A549 (cell line): ENCODE data around the gene GPR27. TPM values are rescaled to one million over a fixed set of nuclear protein-coding genes. Genes with fewer than 3 reads are reported as not detected.

ENCODE experiments used
- ATAC-seq, 2 experiments: fragments of 200-7000 bp in 1 of 2; fragments of >200 bp in 1 of 2; cut with Nextera tagmentation in 1 of 2; cut with Tn5 transposase in 1 of 2; 3 replicates each; pipeline versions ENCODE4 v1.8.0 to v1.9.1; 2018 to 2020; ENCODE audit warnings: mild to moderate bottlenecking in 1 of 2, moderate library complexity in 1 of 2
- CTCF ChIA-PET: fragments of 300-600 bp; sonication (Branson Sonifier 250); formaldehyde crosslinking; extraction: SDS; loops from one replicate; lab custom pipeline; 2021; ENCODE audit warnings: antibody characterized with exemption, inconsistent platforms; lab: Yijun Ruan, JAX
- POLR2A ChIA-PET: fragments of 350-600 bp; formaldehyde crosslinking; extraction: SDS; loops from one replicate; lab custom pipeline; 2021; ENCODE audit warnings: antibody characterized with exemption, inconsistent platforms; lab: Yijun Ruan, JAX
- DNase-seq, 2 experiments: peaks; one replicate each; pipeline versions ENCODE4 v3.0.0 to v3.0.0-alpha.2; 2011 to 2016; ENCODE audit warnings: low read depth in 1 of 2, low spot score in 1 of 2
- FAIRE-seq: peaks from 2 replicates; lab custom pipeline; 2011; peaks lifted over from hg19 to GRCh38; lab: Jason Lieb, UNC
- H3K27ac ChIP-seq, 2 experiments: fragments of >200 bp; sonication (Bioruptor Twin); formaldehyde crosslinking; 3 replicates each; pipeline ENCODE4 v1.5.1; 2016 to 2017
- H3K4me1 ChIP-seq: fragments of >200 bp; sonication (Bioruptor Twin); formaldehyde crosslinking; 3 replicates; pipeline ENCODE4 v1.6.1; 2016
- H3K4me2 ChIP-seq: fragments of >200 bp; sonication (Bioruptor Twin); formaldehyde crosslinking; 3 replicates; pipeline ENCODE4 v1.6.1; 2016
- H3K4me3 ChIP-seq: fragments of >200 bp; sonication (Bioruptor Twin); formaldehyde crosslinking; 3 replicates; pipeline ENCODE4 v1.5.1; 2016
- H3K9me3 ChIP-seq: fragments of >200 bp; sonication (Bioruptor Twin); formaldehyde crosslinking; 3 replicates; pipeline ENCODE4 v1.6.1; 2016
- BHLHE40 ChIP-seq: IDR thresholded peaks from 2 replicates; pipeline ENCODE4 v1.6.1; 2012; ENCODE audit warnings: low read depth, low read length, inconsistent platforms
- CBX2 ChIP-seq: fragments of 200-600 bp; sonication (generic); IDR thresholded peaks from 2 replicates; pipeline ENCODE4 v1.6.1; 2016; ENCODE audit warnings: low read depth, mild to moderate bottlenecking, borderline replicate concordance
- CBX8 ChIP-seq: fragments of 200-600 bp; sonication (generic); IDR thresholded peaks from 2 replicates; pipeline ENCODE4 v1.6.1; 2016
- CHD4 ChIP-seq: fragments of 200-600 bp; sonication (generic); IDR thresholded peaks from 2 replicates; pipeline ENCODE4 v1.6.1; 2016; ENCODE audit warnings: antibody characterized with exemption, mild to moderate bottlenecking, borderline replicate concordance
- EHF ChIP-seq: fragments of 250-450 bp; sonication (Bioruptor Pico); IDR thresholded peaks from 2 replicates; pipeline ENCODE4 v1.5.0; 2020; ENCODE audit warnings: mild to moderate bottlenecking
- EHMT2 ChIP-seq: fragments of 200-600 bp; sonication (generic); IDR thresholded peaks from 2 replicates; pipeline ENCODE4 v1.6.1; 2016; ENCODE audit warnings: antibody characterized with exemption, low read depth, mild to moderate bottlenecking, moderate library complexity
- FOXS1 ChIP-seq: fragments of 250-450 bp; sonication (Bioruptor Pico); IDR thresholded peaks from 2 replicates; pipeline ENCODE4 v1.5.0; 2020; ENCODE audit warnings: mild to moderate bottlenecking, moderate library complexity
- HEYL ChIP-seq: fragments of 250-450 bp; sonication (Bioruptor Pico); IDR thresholded peaks from 2 replicates; pipeline ENCODE4 v1.8.0; 2021; ENCODE audit warnings: mild to moderate bottlenecking, moderate library complexity
- HOXA7 ChIP-seq: fragments of 250-450 bp; sonication (Bioruptor Pico); IDR thresholded peaks from 2 replicates; pipeline ENCODE4 v1.5.0; 2020; ENCODE audit warnings: mild to moderate bottlenecking, moderate library complexity
- HOXB13 ChIP-seq: fragments of 250-450 bp; sonication (Bioruptor Pico); IDR thresholded peaks from 2 replicates; pipeline ENCODE4 v1.5.0; 2020; ENCODE audit warnings: low read depth, mild to moderate bottlenecking, moderate library complexity
- JUN ChIP-seq, 2 experiments: fragments of >200 bp; sonication (Bioruptor Twin); formaldehyde crosslinking; IDR thresholded peaks; 2 replicates in 1 of 2; 3 replicates in 1 of 2; pipeline ENCODE4 v1.6.1; 2016 to 2017
- JUNB ChIP-seq: fragments of >200 bp; sonication (Bioruptor Twin); formaldehyde crosslinking; IDR thresholded peaks from 2 replicates; pipeline ENCODE4 v1.6.1; 2016
- MAZ ChIP-seq: fragments of 150-350 bp; IDR thresholded peaks from 2 replicates; pipeline ENCODE4 v1.6.1; 2014; ENCODE audit warnings: antibody characterized with exemption, low read depth, low read length, borderline replicate concordance
- MYC ChIP-seq: IDR thresholded peaks from 2 replicates; pipeline ENCODE4 v1.6.1; 2012; ENCODE audit warnings: mild to moderate bottlenecking, inconsistent platforms, low read length, improper control_type of control experiment, borderline replicate concordance
- NR3C1 ChIP-seq: fragments of >200 bp; sonication (Bioruptor Twin); formaldehyde crosslinking; IDR thresholded peaks from 3 replicates; pipeline ENCODE4 v1.6.1; 2017
- PHF8 ChIP-seq: fragments of 200-600 bp; sonication (generic); IDR thresholded peaks from 2 replicates; pipeline ENCODE4 v1.6.1; 2016; ENCODE audit warnings: low read depth, mild to moderate bottlenecking, antibody characterized with exemption, moderate library complexity, borderline replicate concordance
- POLR2A ChIP-seq: IDR thresholded peaks from 2 replicates; pipeline ENCODE4 v1.6.1; 2012; ENCODE audit warnings: mild to moderate bottlenecking, low read length
- RARB ChIP-seq: fragments of 250-450 bp; sonication (Bioruptor Pico); IDR thresholded peaks from 2 replicates; pipeline ENCODE4 v1.8.0; 2021; ENCODE audit warnings: mild to moderate bottlenecking, moderate library complexity
- SMC3 ChIP-seq: fragments of >200 bp; sonication (Bioruptor Twin); formaldehyde crosslinking; IDR thresholded peaks from 3 replicates; pipeline ENCODE4 v1.6.1; 2018; ENCODE audit warnings: inconsistent platforms
- ZC3H11A ChIP-seq: fragments of 450-650 bp; IDR thresholded peaks from 2 replicates; pipeline ENCODE4 v1.6.1; 2014; ENCODE audit warnings: antibody characterized with exemption, mild to moderate bottlenecking
- ZNF302 ChIP-seq: fragments of 250-450 bp; sonication (Bioruptor Pico); IDR thresholded peaks from 2 replicates; pipeline ENCODE4 v1.9.0; 2021; ENCODE audit warnings: inconsistent platforms, mild to moderate bottlenecking, moderate library complexity
- WGBS: methylation state at CpG from one replicate; pipeline ENCODE4 v1.1.6; 2017; ENCODE audit errors: missing lambda C conversion rate; 5-methylcytosine and 5-hydroxymethylcytosine counted together
- polyA plus RNA-seq, 4 experiments: library from polyadenylated mRNA; depleted of rRNA in 3 of 4; stranded (reverse); fragments of >200 nt; fragmentation: RNase III in 1 of 4; extraction: RNeasy Plus Mini Kit Qiagen cat#74134 plus additional on column Dnase treatment in 1 of 4; gene quantifications; 2 replicates in 3 of 4; 3 replicates in 1 of 4; pipeline ENCODE4 v1.2.3, GENCODE V29; 2011 to 2017
- TF ChIP-seq, protein P1 (sequence below): fragments of 200-600 bp; sonication (generic); IDR thresholded peaks from 2 replicates; pipeline ENCODE4 v1.6.1; 2016; ENCODE audit warnings: antibody characterized with exemption, mild to moderate bottlenecking, moderate library complexity
- TF ChIP-seq, protein P2 (sequence below): IDR thresholded peaks from 2 replicates; pipeline ENCODE4 v1.6.1; 2012
- TF ChIP-seq, protein P3 (sequence below): IDR thresholded peaks from 2 replicates; pipeline ENCODE4 v1.6.1; 2012; ENCODE audit warnings: low read depth, borderline replicate concordance

GPR27 gene
- polyA plus RNA-seq, 2 of the 4 experiments (the other 2 are of a cell fraction): 1.6 to 1.7 TPM

DNA sequence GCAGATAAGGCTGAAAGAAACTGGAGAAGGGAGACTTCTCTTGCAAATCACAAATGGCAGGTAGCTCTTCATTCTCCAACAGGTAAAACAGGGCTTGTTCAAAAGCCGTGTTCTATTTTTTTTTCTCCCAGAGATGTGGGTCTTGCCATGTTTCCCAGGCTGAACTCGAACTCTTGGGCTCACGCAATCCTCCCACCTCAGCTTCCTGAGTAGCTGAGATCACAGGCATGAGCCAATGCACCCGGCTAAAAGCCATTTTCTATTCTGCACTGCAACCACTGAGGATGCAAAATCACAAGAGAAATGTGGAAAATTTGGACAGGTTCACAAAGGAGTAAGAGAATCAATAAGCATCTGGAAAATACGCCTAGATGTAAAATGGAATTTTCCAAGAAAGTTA lies 48.0 kb upstream of the GPR27 start:
- no peaks in the 10 kb centered on the region for H3K9me3 ChIP-seq
- DNase-seq: no peak
- no peak for FAIRE-seq
- no peak for TF ChIP-seq JUN (IDR thresholded peaks at IDR 0.05)
- TF ChIP-seq, all 56 proteins: peak for 0
- ChIA-PET CTCF (no interaction called here), POLR2A (no interaction called here)
- peaks cover 16% of the 10 kb centered on the region for H3K4me1 ChIP-seq
- H3K27ac ChIP-seq: no peak overlapping the region
- 80% methylated on average over 5 of the region's 5 CpGs for WGBS
- no peak for ATAC-seq
- no peak overlapping the region for H3K4me3 ChIP-seq
- no peak overlapping the region for H3K4me2 ChIP-seq

DNA sequence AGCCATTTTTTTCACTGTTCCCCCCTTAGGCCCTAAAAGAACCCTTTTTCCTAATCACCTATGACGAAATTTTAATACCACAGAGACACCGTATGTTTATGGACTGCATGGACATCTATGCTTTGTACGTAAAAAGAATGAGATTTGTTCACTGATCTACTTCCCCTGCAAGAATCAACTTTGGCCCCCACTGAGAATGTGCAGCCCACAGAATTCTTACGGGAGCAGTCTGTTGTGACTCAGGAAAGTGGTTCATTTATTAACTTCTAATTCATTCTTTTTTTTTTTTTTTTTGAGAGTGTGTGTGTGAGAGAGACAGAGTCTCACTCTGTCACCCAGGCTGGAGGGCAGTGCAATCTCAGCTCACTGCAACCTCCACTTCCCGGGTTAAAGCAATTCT lies 46.1 kb upstream of the GPR27 start:
- TF ChIP-seq CHD4 (no peak), ZNF302 (no peak), CBX2 (no peak), HOXB13 (CRISPR knock-in tag) (no peak), FOXS1 (no peak), POLR2A (no peak), EHF (CRISPR knock-in tag) (no peak), HOXA7 (CRISPR knock-in tag) (no peak), RARB (CRISPR knock-in tag) (no peak), PHF8 (no peak), NR3C1 (no peak), MYC (no peak)
- TF ChIP-seq, protein P1, sequence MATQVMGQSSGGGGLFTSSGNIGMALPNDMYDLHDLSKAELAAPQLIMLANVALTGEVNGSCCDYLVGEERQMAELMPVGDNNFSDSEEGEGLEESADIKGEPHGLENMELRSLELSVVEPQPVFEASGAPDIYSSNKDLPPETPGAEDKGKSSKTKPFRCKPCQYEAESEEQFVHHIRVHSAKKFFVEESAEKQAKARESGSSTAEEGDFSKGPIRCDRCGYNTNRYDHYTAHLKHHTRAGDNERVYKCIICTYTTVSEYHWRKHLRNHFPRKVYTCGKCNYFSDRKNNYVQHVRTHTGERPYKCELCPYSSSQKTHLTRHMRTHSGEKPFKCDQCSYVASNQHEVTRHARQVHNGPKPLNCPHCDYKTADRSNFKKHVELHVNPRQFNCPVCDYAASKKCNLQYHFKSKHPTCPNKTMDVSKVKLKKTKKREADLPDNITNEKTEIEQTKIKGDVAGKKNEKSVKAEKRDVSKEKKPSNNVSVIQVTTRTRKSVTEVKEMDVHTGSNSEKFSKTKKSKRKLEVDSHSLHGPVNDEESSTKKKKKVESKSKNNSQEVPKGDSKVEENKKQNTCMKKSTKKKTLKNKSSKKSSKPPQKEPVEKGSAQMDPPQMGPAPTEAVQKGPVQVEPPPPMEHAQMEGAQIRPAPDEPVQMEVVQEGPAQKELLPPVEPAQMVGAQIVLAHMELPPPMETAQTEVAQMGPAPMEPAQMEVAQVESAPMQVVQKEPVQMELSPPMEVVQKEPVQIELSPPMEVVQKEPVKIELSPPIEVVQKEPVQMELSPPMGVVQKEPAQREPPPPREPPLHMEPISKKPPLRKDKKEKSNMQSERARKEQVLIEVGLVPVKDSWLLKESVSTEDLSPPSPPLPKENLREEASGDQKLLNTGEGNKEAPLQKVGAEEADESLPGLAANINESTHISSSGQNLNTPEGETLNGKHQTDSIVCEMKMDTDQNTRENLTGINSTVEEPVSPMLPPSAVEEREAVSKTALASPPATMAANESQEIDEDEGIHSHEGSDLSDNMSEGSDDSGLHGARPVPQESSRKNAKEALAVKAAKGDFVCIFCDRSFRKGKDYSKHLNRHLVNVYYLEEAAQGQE: no peak
- H3K27ac ChIP-seq: peak overlapping the region; percentile 25 to 56; a peak in 3 of 6 replicates
- 28% methylated on average over 5 of the region's 5 CpGs for WGBS
- POLR2A ChIA-PET: no interaction called here
- H3K9me3 ChIP-seq: no peaks in the 10 kb centered on the region
- no peak for FAIRE-seq
- CTCF ChIA-PET: no interaction called here
- peak in 1 of 2 experiments; percentile 72; a peak in 3 of 6 replicates for ATAC-seq
- peak overlapping the region; percentile 65 for H3K4me2 ChIP-seq
- DNase-seq: peak in 1 of 2 experiments; percentile 27
- peaks cover 16% of the 10 kb centered on the region for H3K4me1 ChIP-seq
- H3K4me3 ChIP-seq: no peak overlapping the region

DNA sequence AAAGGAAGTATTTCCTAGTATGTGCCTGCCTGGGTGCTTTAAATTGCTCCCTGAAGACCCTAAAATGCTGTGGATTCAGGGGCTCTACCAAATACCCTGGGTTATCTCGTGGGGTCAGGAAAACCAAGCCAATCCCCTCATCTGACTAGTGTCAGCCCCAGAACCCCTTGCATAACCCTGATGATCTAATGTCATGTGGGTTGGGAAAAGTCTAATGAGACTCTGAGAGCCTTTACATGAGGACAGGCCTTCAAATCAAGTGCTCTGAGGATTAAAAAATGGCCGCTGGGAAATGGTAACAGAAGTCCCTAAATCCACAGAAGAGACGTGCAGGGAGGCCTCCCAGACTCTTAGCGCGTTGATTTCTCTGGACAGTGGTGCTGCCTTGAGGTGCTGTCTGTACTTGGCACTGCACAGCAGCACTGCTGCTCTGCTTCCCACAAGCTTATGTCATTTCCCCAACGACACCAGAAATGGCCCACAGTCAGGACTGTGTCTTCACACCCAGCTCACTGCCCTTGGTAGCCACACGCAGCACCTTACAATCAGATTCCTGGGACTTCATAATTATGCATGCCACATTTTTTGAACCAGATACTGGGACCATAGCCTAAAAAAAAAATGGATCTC lies 45.1 kb upstream of the GPR27 start:
- H3K4me3 ChIP-seq: no peak overlapping the region
- POLR2A ChIA-PET: no interaction called here
- TF ChIP-seq RARB (CRISPR knock-in tag): no peak
- no peak for TF ChIP-seq BHLHE40
- TF ChIP-seq CHD4: no peak
- TF ChIP-seq SMC3: no peak
- TF ChIP-seq, protein P2, sequence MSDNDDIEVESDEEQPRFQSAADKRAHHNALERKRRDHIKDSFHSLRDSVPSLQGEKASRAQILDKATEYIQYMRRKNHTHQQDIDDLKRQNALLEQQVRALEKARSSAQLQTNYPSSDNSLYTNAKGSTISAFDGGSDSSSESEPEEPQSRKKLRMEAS: no peak
- TF ChIP-seq EHMT2: no peak
- no peak for TF ChIP-seq ZC3H11A
- TF ChIP-seq CBX8: no peak
- no peak for TF ChIP-seq ZNF302
- TF ChIP-seq, protein P3, sequence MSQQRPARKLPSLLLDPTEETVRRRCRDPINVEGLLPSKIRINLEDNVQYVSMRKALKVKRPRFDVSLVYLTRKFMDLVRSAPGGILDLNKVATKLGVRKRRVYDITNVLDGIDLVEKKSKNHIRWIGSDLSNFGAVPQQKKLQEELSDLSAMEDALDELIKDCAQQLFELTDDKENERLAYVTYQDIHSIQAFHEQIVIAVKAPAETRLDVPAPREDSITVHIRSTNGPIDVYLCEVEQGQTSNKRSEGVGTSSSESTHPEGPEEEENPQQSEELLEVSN: no peak
- no peak for TF ChIP-seq NR3C1
- no peak for TF ChIP-seq JUNB
- no peak for TF ChIP-seq FOXS1
- TF ChIP-seq, protein P1: no peak
- no peak for TF ChIP-seq HEYL (CRISPR knock-in tag)
- no peak for TF ChIP-seq MAZ
- TF ChIP-seq, all 56 proteins: peak for 0
- DNase-seq (no peak), FAIRE-seq (no peak), ATAC-seq (no peak)
- Histone ChIP-seq H3K27ac (no peak overlapping the region), H3K9me3 (no peaks in the 10 kb centered on the region), H3K4me2 (no peak overlapping the region), H3K4me1 (peaks cover 16% of the 10 kb centered on the region)
- 66% methylated on average over 7 of the region's 7 CpGs for WGBS
- CTCF ChIA-PET: interaction anchor here (0.6 to 1.5 kb wide), 3 partner anchors 12 to 21 kb away, joined by 3 to 4 read pairs (median 3); no protein-coding TSS in a partner anchor
